Measurements from ENCODE around the gene INSYN2B. TPM values are rescaled to one million over a fixed set of nuclear protein-coding genes. Genes with fewer than 3 reads are reported as not detected.

INSYN2B gene
- total and polyA plus RNA-seq, 2 of the 8 experiments (the other 6 are each of a cell fraction or from before 2014, with no cell fraction given) = not detected

- no peak for TF ChIP-seq CHD7 (IDR thresholded peaks at IDR 0.05; ENCODE audit: insufficient replicate concordance, low read length)
- no peak for TF ChIP-seq CBX5 (IDR thresholded peaks at IDR 0.05; ENCODE audit: low read depth, low read length)
- no peak for TF ChIP-seq JUN (IDR thresholded peaks at IDR 0.05; ENCODE audit: low read depth, low read length)
- no peak for TF ChIP-seq BCL11A (IDR thresholded peaks at IDR 0.05; ENCODE audit: low read depth in 2 of 2, low read length in 2 of 2)
- no peak for TF ChIP-seq JUND (IDR thresholded peaks at IDR 0.05; ENCODE audit: low read length)
- no peak for TF ChIP-seq USF2 (IDR thresholded peaks at IDR 0.05; ENCODE audit: low read length)
- no peak for TF ChIP-seq POU5F1 (IDR thresholded peaks at IDR 0.05; ENCODE audit: low read depth, low read length)
- no peak for TF ChIP-seq ATF2 (IDR thresholded peaks at IDR 0.05; ENCODE audit: low read length)
- no peak for TF ChIP-seq SP4 (IDR thresholded peaks at IDR 0.05; ENCODE audit: low read length)
- TF ChIP-seq CHD2 (IDR thresholded peaks at IDR 0.05; ENCODE audit: low read length) = no peak
Observed at GRCh38 chr5:169886677-169887076, 93.6 kb downstream of the INSYN2B start (continued).
